ENCODE results near the gene MC1R.
A peak's percentile ranks its signal among the peaks of the same experiment; 100 is the strongest.
"Not testable (repeated sequence)": the region's sequence is repeated elsewhere in the genome, so short reads cannot be mapped to it uniquely, and the experiment has no call there.

Gene MC1R

DNA sequence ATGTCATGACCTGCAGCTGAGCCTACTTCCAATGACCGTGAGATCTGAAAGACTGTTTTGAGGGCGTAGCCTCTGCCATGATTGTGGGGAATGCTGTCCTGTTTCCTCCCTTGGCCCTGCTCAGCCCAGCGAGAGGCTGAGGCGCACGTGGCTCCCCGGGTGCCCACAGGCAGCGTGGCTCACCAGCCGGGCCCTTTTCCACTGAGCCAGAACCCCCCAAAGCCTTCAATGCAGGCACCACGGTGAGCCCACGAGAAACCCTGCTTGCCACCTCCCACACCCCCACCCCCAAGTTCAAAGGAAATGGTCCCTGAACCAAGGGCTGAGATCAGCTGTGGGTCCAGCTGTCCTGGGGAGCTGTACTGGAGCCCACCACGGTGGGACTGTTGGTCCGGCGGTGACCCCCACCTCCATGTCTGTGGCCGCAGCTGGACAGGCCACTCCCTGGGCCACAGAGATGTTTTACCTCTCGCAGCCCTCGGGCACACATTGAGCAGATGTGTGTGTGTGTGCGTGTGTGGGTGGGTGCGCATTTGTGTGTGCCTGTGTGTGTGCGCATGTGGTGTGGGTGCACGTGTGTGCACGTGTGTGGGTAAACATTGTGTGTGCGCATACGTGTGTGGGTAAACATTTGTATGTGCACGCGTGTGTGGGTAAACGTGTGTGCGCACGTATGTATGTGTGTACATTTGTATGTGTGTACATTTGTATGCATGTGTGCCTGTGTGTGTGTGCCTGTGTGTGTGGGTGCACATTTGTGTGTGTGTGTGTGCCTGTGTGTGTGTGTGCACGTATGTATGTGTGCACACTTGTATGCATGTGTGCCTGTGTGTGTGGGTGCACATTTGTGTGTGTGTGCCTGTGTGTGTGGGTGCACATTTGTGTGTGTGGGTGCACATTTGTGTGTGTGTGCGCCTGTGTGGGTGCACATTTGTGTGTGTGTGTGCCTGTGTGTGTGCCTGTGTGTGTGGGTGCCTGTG is 5.0 kb upstream of the MC1R start:
- no peak for DNase-seq

DNA sequence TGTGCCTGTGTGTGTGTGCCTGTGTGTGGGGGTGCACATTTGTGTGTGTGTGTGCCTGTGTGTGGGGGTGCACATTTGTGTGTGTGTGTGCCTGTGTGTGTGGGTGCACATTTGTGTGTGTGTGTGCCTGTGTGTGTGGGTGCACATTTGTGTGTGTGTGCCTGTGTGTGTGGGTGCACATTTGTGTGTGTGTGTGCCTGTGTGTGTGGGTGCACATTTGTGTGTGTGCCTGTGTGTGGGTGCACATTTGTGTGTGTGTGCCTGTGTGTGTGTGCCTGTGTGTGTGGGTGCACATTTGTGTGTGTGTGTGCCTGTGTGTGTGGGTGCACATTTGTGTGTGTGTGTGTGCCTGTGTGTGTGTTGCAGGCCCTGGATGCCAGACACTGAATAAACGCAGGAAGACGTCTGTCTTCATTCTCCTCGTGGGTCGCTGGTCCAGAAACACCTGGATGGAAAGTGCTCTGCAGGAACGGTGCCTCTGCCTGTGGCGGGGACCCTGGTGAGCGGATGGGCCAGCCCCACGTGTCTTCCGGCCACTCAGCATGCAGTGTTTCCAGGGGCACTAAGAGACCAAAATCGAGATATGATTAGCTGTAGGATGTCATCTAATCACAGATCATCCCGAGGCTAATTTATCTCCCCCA is 3.9 kb upstream of the MC1R start:
- not testable (repeated sequence) for DNase-seq

DNA sequence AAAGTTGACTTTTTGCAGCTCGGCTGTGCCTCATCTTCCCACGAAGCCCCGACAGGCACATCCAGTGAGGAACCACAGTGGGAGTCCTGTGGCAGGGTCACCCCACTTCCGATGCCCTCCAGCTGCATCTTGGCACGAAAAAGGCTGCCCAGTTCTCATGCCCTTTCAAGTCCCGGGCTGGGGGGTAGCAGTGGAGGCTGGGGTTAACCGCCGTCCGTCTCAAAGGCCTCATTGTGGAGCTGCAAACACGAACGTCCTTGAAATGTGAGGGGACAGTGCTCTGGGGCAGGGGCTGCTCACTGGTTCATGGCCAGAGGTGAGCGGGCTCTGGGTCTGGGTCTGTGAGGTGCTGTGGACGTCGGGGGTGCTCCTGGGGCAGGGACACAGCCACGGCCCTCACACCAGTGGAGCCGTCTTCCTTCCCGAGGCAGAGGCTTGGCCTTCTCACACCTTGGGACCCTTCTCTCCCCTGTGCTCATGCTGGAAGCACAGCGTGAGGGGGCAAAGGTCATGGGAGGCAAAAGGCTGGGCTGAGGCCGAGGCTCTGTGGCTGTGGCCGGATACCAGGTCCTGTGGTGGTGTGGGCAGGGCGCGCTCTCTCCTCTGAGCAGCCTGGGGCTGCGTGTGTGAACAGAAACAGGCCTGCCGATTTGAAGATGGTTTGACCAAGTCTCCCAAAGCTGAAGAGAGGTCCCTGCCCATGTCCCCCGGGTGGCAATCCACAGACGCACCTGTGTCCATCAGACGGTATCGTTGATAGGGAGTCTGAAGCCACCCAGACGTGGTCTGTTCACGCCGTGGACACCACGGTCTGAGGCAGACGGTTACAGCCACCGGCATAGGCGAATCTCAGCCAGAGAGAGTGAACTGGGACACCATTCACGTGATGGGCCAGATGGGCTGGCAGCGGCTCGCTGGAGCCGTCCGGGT is 3.1 kb upstream of the MC1R start:
- peak in 7 of 51 donors; percentile 2 to 31 (median 15) for DNase-seq

DNA sequence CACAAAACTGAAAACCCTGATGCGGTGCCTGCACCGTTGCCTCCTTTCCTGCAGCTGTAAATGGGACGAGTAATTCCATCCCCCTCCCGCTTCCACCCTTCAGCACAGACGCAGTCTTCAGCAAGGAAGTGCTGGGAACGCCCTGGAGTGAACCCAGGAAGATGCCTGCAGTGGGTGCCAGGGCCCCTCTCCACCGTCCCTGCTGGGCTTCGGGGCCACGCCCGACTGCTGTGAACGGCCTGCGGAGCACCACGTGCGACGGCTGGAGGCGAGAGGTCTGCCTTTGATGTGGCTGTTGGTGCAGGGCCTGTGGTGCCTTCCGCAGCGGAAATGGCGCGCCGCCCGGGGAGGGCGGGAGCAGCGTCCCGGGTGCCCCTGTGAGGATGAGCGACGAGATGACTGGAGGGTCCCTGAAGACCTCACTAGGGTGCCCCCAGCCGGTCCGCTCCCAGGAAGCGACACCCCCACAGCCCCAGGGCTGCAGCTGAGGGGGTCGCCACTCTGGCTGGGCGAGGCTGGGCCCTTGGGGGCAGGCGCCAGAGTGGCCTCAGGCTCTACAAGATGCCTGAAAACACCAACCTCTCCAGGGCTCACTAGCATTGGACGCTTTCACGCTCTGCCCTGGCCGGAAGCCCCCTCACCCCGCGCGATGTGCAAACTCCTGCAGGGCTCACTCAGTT is 749 bp upstream of the MC1R start:
- peak in 32 of 51 donors; percentile 15 to 89 (median 39) for DNase-seq

DNA sequence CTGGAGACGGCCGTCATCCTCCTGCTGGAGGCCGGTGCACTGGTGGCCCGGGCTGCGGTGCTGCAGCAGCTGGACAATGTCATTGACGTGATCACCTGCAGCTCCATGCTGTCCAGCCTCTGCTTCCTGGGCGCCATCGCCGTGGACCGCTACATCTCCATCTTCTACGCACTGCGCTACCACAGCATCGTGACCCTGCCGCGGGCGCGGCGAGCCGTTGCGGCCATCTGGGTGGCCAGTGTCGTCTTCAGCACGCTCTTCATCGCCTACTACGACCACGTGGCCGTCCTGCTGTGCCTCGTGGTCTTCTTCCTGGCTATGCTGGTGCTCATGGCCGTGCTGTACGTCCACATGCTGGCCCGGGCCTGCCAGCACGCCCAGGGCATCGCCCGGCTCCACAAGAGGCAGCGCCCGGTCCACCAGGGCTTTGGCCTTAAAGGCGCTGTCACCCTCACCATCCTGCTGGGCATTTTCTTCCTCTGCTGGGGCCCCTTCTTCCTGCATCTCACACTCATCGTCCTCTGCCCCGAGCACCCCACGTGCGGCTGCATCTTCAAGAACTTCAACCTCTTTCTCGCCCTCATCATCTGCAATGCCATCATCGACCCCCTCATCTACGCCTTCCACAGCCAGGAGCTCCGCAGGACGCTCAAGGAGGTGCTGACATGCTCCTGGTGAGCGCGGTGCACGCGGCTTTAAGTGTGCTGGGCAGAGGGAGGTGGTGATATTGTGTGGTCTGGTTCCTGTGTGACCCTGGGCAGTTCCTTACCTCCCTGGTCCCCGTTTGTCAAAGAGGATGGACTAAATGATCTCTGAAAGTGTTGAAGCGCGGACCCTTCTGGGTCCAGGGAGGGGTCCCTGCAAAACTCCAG is 1.1 kb downstream of the MC1R start:
- no peak for DNase-seq

DNA sequence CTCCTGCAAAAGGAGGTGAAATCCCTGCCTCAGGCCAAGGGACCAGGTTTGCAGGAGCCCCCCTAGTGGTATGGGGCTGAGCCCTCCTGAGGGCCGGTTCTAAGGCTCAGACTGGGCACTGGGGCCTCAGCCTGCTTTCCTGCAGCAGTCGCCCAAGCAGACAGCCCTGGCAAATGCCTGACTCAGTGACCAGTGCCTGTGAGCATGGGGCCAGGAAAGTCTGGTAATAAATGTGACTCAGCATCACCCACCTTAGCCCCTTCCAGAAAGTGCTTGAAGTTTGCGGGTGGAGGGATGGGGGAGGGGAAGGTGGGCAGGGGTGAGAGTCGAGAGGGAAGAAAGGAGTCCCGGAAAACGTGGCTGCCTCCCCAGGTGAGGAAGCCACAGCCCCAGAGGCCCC is 2.1 kb downstream of the MC1R start:
- no peak for DNase-seq

DNA sequence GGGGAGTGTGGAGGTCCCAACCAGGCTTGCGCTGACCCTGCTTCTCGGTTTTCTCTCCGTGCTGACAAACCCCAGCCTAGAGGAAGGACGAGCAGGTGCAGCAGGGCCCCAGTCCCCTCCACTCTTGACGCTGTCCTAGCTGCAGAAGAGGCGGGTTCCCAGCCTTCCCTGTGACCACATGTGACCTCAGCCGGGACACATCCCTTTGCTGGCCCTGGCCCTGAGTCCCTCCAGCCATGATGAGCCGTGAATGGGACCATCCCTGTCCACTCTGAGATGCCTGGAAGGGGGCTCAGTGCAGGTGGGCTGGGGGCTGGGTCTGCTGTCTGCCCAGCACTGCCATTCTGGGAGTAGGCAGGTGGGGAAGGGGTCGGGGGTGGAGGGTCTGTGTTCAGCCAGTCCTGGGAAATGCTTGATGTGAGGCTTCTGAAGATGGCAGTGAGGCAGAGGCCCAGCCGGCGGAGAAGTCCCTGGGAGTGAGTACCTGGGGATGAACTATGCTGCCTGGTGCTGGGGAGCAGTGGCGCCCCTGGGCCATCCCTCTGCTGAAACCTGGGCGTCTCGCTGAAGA is 2.6 kb downstream of the MC1R start:
- DNase-seq: no peak

DNA sequence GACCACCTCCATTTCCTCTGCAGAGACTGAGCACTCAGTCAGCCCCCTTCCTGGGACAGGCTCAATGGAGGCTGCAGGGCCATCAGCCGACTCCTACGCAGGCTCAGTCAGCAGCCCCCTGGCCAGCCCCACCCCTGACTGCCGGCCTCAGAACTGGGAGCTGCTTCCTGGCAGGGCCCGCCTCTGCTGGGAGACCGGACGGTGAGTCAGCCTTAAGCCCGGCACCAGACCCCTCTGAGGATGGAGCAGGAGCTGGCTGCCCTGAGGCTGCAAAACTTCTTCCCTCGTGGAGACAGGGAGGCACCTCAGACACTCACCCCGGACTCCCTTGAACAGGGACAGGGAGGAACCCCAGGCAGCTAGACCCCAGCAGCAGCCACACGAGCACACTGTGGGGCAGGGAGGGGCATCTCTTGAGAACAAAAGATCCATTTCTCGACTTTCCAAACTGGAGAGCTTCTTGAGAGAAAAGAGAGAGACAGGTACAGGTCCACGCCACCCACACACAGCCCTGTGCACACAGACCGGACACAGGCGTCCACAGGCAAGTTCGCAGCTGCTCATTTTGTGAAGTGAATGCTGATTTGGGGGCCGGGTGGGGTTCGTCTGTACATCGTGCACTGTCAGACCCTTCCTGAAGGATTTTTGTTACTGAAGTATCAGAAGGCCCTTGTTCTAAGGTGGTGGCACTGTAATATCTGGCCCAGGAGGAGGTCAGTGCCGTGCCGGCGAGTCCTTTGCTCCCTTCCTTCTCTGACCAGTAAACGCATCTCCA is 3.2 kb downstream of the MC1R start:
- peak in 19 of 51 donors; percentile 18 to 84 (median 35) for DNase-seq

DNA sequence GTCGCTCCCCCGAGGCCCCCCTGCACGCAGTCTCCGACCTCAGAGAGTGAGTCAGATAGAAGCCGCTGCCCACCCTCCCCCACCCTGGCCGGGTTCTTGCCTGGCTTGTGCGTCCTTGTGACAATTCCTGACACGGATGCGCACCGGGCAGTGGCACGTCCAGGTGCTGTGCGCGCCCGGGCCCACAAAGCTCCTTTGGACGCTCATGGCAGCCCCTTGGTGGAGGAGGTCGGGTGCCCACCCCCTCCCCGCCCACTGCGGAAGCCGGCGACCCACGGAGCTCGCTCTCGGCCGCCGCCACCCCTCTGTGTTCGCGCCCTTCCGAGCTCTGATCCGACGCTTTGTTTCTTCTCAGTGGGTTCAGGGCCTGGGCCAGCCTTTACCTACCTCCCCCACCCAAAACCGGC is 3.8 kb downstream of the MC1R start:
- peak in 34 of 51 donors; percentile 17 to 88 (median 48) for DNase-seq

DNA sequence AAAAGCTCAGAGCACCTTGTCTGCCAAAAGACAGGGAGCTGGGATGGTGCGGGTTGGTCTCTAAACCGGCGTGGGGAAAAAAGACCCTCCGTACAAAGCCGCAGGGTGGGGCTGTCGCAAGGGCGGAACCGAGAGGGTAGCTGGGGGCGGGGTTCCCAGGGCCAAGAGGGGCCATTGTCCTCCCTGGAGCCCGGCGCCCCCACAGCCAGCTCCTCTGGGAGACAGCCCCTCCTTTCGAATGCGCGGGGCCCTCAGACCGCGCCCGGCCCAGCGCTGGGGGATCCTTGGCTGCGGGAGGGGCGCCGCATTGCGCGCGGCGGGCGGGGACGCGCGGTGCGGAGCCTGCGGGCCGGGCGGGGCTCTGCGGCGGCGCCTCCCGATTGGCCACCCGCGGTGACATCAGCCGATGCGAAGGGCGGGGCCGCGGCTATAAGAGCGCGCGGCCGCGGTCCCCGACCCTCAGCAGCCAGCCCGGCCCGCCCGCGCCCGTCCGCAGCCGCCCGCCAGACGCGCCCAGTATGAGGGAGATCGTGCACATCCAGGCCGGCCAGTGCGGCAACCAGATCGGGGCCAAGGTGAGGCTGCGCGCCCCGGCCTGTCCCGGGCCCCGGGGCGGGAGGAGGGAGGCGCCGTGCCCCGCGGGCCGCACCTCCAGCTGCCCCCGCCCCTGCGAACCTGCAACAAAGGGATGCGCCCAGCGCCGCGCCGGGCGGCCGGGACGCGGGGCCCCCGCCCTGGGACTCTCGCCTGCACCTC is 4.4 kb downstream of the MC1R start, which contains the start of gene TUBB3:
TUBB3 (plus strand) TSS at position 459 of the 756 bp plus-strand sequence; CDS start at position 519, 60 bp downstream.
- peak in 45 of 51 donors; percentile 2 to 82 (median 65) for DNase-seq

DNA sequence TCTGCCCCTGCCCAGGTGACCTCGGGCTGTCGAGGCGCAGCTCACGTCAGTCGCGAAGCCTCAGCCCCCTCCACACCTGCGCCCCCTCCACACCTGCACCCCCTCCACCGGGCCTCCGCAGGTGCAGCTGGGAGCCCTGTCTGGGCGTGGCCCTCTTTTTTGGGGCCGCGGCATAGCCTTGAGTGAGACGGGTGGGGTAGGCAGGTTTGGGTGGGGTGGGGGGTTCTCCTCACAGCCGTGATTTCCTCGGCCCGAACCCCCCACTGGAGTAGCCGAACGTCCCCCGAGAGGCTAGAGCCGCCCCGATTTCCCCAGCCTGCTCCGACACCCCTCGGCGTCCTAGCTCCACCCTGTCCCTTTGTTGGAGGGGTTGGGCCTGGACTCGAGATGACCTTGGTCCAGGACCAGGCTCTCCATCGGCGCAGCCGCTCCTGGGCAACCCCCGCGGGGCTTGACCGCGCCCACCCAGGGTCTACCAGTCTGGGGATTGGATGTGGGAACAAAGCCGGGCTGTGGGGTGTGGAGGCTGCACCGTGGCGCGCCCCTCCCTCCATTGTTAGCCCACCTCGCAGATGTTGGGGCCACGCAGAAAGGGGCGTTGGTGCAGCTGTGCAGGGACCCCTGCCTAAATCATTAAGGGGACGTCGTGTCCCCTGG is 5.1 kb downstream of the MC1R start:
- peak in 3 of 51 donors; percentile 11 to 27 (median 22) for DNase-seq

DNA sequence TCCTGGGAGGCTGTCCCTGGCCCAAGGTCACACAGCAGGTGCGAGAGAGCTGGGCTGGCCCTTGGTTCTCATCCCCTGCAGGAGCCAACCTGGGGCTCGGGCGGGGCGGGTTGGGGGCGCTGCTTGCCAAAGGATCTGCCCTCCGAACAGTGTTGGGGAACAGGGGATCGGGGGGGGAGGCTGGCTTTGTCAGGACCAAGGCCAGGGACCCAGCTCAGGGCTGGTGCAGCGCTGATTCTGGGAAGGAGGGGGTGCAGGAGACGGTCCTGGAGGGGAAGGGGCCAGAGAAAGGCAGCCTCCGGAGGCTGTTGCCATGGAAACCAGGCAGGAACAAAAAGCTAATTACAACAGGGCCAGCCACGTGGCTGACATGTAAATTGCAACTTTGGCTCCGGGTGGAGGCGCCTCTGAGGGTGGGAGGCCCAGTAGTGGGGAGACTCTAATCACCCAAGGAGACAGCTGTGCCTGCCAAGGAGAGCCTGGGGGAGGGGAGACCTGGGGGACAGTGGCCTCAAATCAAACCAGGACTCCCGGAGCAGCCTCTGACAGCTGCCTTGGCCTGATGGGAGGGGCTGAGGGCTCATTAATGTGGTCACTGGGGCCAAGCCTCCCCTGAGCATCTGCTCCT is 5.7 kb downstream of the MC1R start:
- DNase-seq: peak in 27 of 51 donors; percentile 12 to 59 (median 43)

DNA sequence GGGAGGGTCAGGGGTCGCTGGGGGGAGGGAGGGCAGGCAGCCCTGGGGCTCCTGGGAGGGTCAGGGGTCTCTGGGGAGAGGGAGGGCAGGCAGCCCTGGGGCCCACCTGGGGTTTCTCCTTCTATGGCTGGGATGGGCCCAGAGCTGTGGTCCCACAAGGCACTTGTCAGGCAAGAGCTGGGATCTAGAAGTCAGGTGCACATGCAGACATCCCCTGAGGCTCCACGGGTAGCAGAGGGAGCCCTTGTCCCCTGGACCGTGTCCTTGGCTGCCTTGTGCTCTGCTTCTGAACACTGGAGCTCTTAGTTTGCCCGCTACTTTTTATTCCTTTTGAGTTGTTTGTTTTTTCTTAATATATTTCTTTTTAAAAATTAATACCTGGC is 6.3 kb downstream of the MC1R start:
- no peak for DNase-seq

DNA sequence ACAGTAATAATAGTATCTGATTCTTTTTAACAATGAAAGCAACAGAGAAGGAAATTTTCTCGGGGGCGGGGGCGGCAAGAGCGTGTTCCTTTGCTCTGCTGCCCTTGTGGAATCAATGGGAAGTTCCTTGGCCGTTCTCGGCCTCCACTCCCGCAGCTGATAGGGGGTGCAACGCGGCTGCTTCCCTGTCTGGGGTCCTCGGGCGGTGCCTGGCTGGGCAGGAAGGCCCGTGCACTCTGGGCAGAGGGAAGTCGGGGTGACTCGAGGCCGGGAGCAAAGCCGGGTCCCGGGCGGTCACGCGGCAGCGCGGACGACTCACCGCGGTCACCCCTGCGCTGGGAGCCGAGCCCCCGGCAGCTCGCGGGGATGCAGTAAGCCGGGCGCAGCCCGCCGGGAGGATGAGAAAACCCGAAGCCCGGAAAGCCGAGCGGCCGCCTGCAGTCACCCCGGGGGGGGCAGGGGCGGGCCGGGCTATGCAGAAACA is 7.0 kb downstream of the MC1R start:
- peak in 1 of 51 donors; percentile 39 for DNase-seq

DNA sequence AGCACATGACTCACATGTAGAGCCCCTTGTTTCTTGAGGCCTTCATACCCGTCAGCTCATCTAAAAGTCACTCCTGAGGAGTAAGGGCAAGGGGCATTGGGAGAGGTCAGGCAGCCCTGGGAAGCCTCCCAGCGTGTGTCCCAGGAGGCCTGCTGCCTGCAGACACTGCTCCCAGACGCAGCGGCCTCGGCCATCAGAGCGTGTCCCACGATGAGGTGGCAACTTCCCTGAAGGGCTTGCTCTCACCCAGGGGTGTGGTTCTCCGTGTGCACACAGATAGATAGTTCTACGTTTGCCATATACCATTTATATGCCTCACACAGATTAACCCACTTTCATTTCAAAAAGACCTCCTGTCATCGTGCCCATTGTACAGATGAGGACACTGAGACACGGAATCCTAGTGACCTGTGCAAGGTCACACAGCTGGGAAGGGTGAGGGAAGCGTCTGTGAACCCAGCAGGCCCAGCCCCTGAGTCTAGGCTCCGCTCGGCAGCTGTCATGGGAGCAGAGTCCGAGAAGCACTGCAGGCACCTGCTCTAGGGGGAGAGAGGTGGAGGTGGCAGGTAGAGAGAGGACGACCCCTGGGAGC is 12.7 kb downstream of the MC1R start:
- DNase-seq: no peak

DNA sequence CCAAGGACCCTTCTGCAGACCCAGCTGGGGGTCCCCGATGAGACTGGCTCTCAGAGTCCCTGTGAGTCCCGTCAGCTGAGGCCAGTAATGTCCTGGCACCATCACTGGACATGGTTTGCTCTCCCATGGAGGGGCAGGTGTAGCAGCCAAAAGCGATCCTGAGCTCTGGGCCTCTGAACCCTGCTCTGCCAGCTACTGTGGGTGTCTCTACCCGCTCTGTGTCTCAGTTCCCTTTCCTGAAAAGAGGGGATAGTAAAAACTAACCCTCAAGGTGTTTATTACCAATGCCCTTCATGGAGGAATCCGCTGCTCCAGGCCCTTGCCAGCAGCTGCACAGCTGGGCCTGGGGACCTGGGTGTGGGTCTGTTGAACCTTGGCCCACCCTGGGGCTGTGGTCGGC is 13.3 kb downstream of the MC1R start:
- DNase-seq: no peak

All from hypothalamus (tissue), 51 donors.